ENCODE data around the gene SIRT2. TPM values are rescaled to one million over a fixed set of nuclear protein-coding genes. Genes with fewer than 3 reads are reported as not detected.

SIRT2 gene
- total and polyA plus RNA-seq, 2 of the 13 experiments (the other 11 are each of a cell fraction or from before 2014, with no cell fraction given) = 22.3 to 26.1 TPM

- TF ChIP-seq, protein P1, sequence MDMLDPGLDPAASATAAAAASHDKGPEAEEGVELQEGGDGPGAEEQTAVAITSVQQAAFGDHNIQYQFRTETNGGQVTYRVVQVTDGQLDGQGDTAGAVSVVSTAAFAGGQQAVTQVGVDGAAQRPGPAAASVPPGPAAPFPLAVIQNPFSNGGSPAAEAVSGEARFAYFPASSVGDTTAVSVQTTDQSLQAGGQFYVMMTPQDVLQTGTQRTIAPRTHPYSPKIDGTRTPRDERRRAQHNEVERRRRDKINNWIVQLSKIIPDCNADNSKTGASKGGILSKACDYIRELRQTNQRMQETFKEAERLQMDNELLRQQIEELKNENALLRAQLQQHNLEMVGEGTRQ (IDR thresholded peaks at IDR 0.05; ENCODE audit: low read depth, low read length) = no peak; the same call in none of the 2 replicates
- TF ChIP-seq, protein P1 (CRISPR knock-in tag; IDR thresholded peaks at IDR 0.05; ENCODE audit: borderline replicate concordance) = peak; percentile 68
- peak; percentile 61; the same call in 1 of the 2 replicates for TF ChIP-seq HES4 (CRISPR knock-in tag; IDR thresholded peaks at IDR 0.05; ENCODE audit: borderline replicate concordance)
- no peak for TF ChIP-seq ZNF75D (CRISPR knock-in tag; IDR thresholded peaks at IDR 0.05; ENCODE audit: borderline replicate concordance)
- peak; percentile 83 for TF ChIP-seq ZNF687 (CRISPR knock-in tag; IDR thresholded peaks at IDR 0.05)
- TF ChIP-seq TMF1 (CRISPR knock-in tag; IDR thresholded peaks at IDR 0.05; ENCODE audit: low read depth) = no peak
- TF ChIP-seq YY1 (IDR thresholded peaks at IDR 0.05; ENCODE audit: insufficient read depth, insufficient replicate concordance, low read depth, low read length) = peak; percentile 99
- peak in 1 of 2 experiments; percentile 69; a peak in 2 of 4 replicates for TF ChIP-seq ATF4 (CRISPR knock-in tag; IDR thresholded peaks at IDR 0.05)
- no peak for TF ChIP-seq JARID2 (CRISPR knock-in tag; IDR thresholded peaks at IDR 0.05; ENCODE audit: insufficient replicate concordance)
- TF ChIP-seq, protein P2, sequence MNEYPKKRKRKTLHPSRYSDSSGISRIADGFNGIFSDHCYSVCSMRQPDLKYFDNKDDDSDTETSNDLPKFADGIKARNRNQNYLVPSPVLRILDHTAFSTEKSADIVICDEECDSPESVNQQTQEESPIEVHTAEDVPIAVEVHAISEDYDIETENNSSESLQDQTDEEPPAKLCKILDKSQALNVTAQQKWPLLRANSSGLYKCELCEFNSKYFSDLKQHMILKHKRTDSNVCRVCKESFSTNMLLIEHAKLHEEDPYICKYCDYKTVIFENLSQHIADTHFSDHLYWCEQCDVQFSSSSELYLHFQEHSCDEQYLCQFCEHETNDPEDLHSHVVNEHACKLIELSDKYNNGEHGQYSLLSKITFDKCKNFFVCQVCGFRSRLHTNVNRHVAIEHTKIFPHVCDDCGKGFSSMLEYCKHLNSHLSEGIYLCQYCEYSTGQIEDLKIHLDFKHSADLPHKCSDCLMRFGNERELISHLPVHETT (CRISPR knock-in tag; conservative IDR thresholded peaks at IDR 0.05) = peak; percentile 70; the same call in 1 of the 2 replicates
- no peak for TF ChIP-seq PAWR (CRISPR knock-in tag; IDR thresholded peaks at IDR 0.05; ENCODE audit: borderline replicate concordance)
- TF ChIP-seq MEIS1 (CRISPR knock-in tag; IDR thresholded peaks at IDR 0.05; ENCODE audit: borderline replicate concordance) = no peak
- TF ChIP-seq PHF21A (CRISPR knock-in tag; IDR thresholded peaks at IDR 0.05) = peak; percentile 62; the same call in 1 of the 2 replicates
- TF ChIP-seq, protein P3, sequence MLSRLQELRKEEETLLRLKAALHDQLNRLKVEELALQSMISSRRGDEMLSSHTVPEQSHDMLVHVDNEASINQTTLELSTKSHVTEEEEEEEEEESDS (CRISPR knock-in tag; IDR thresholded peaks at IDR 0.05; ENCODE audit: borderline replicate concordance) = no peak
- TF ChIP-seq MIER3 (CRISPR knock-in tag; IDR thresholded peaks at IDR 0.05; ENCODE audit: borderline replicate concordance) = peak; percentile 56; the same call in 1 of the 2 replicates
- TF ChIP-seq KLF15 (CRISPR knock-in tag; IDR thresholded peaks at IDR 0.05; ENCODE audit: borderline replicate concordance) = peak; percentile 94; the same call in 1 of the 2 replicates
- 0 out of 2 replicates have a peak, but pooled peaks have one; percentile 32 for TF ChIP-seq PPARG (CRISPR knock-in tag; conservative IDR thresholded peaks at IDR 0.05)
- peak; percentile 79 for TF ChIP-seq ZNF761 (CRISPR knock-in tag; conservative IDR thresholded peaks at IDR 0.05)
Observed at GRCh38 chr19:38899447-38900201, at the start of gene SIRT2, which contains the start of gene NFKBIB (continued).

Data from HepG2 (cell line).